WTC11 (cell line): ENCODE data around the gene MAST4. TPM values are rescaled to one million over a fixed set of nuclear protein-coding genes. Genes with fewer than 3 reads are reported as not detected.
A peak's percentile ranks its signal among the peaks of the same experiment; 100 is the strongest.

Experiments used
- EMX1 ChIP-seq: fragments of 250-450 bp; sonication (Bioruptor Pico); IDR thresholded peaks from 2 replicates; pipeline ENCODE4 v1.8.0; 2021; ENCODE audit warnings: mild to moderate bottlenecking
- ESRRA ChIP-seq: sonication (generic); formaldehyde crosslinking; IDR thresholded peaks from 2 replicates; pipeline ENCODE4 v1.8.1; 2022; ENCODE audit warnings: mild to moderate bottlenecking, missing genetic modification reagents, borderline replicate concordance
- ETV6 ChIP-seq: sonication (generic); formaldehyde crosslinking; IDR thresholded peaks from 2 replicates; pipeline ENCODE4 v1.8.1; 2022; ENCODE audit warnings: mild to moderate bottlenecking, missing genetic modification reagents
- FOXJ3 ChIP-seq: sonication (generic); formaldehyde crosslinking; IDR thresholded peaks from 2 replicates; pipeline ENCODE4 v1.9.0; 2021; ENCODE audit warnings: missing genetic modification reagents, mild to moderate bottlenecking, borderline replicate concordance
- GTF2I ChIP-seq: fragments of 250-450 bp; sonication (Bioruptor Pico); conservative IDR thresholded peaks from 2 replicates; pipeline ENCODE4 v1.4.0; 2021; ENCODE audit warnings: mild to moderate bottlenecking
- MYBL2 ChIP-seq: sonication (generic); formaldehyde crosslinking; IDR thresholded peaks from 2 replicates; pipeline ENCODE4 v1.8.1; 2023; ENCODE audit warnings: mild to moderate bottlenecking, moderate library complexity, missing genetic modification reagents
- NFATC4 ChIP-seq: fragments of 250-450 bp; sonication (Bioruptor Pico); IDR thresholded peaks from 2 replicates; pipeline ENCODE4 v1.9.0; 2021; ENCODE audit warnings: mild to moderate bottlenecking
- NFYB ChIP-seq: sonication (generic); formaldehyde crosslinking; conservative IDR thresholded peaks from 2 replicates; pipeline ENCODE4 v1.8.0; 2022; ENCODE audit warnings: low read depth, missing genetic modification reagents
- NR1H2 ChIP-seq: sonication (generic); formaldehyde crosslinking; IDR thresholded peaks from 2 replicates; pipeline ENCODE4 v1.9.0; 2021; ENCODE audit warnings: mild to moderate bottlenecking, moderate library complexity, missing genetic modification reagents
- SMAD4 ChIP-seq: sonication (generic); formaldehyde crosslinking; IDR thresholded peaks from 2 replicates; pipeline ENCODE4 v1.8.0; 2022; ENCODE audit warnings: mild to moderate bottlenecking, missing genetic modification reagents
- ZBTB21 ChIP-seq: sonication (generic); formaldehyde crosslinking; IDR thresholded peaks from 2 replicates; pipeline ENCODE4 v1.8.1; 2023; ENCODE audit warnings: mild to moderate bottlenecking, missing genetic modification reagents, borderline replicate concordance
- ZNF138 ChIP-seq: sonication (generic); formaldehyde crosslinking; conservative IDR thresholded peaks from 2 replicates; pipeline ENCODE4 v1.8.1; 2022; ENCODE audit warnings: mild to moderate bottlenecking, moderate library complexity, missing genetic modification reagents
- ZNF232 ChIP-seq: sonication (generic); formaldehyde crosslinking; IDR thresholded peaks from 2 replicates; pipeline ENCODE4 v1.8.0; 2022; ENCODE audit warnings: mild to moderate bottlenecking, missing genetic modification reagents
- ZNF396 ChIP-seq: fragments of 250-450 bp; sonication (Bioruptor Pico); IDR thresholded peaks from 2 replicates; pipeline ENCODE4 v1.8.0; 2021; ENCODE audit warnings: mild to moderate bottlenecking, moderate library complexity, borderline replicate concordance
- total RNA-seq: library from RNA; stranded (reverse); gene quantifications from 3 replicates; pipeline ENCODE4 v1.2.3, GENCODE V29; 2021
- TF ChIP-seq, protein P1 (sequence below): sonication (generic); formaldehyde crosslinking; IDR thresholded peaks from 2 replicates; pipeline ENCODE4 v1.8.1; 2023; ENCODE audit warnings: mild to moderate bottlenecking, missing genetic modification reagents
- TF ChIP-seq, protein P2 (sequence below): sonication (generic); formaldehyde crosslinking; IDR thresholded peaks from 2 replicates; pipeline ENCODE4 v1.8.0; 2022; ENCODE audit warnings: missing genetic modification reagents
- TF ChIP-seq, protein P3 (sequence below): fragments of 250-450 bp; sonication (Bioruptor Pico); IDR thresholded peaks from 2 replicates; pipeline ENCODE4 v1.9.0; 2021; ENCODE audit warnings: moderate library complexity, mild to moderate bottlenecking, inconsistent platforms, borderline replicate concordance
- TF ChIP-seq, protein P4 (sequence below): fragments of 250-450 bp; sonication (Bioruptor Pico); IDR thresholded peaks from 2 replicates; pipeline ENCODE4 v1.8.0; 2021; ENCODE audit warnings: mild to moderate bottlenecking
- TF ChIP-seq, protein P5 (sequence below): fragments of 200-600 bp; IDR thresholded peaks from 2 replicates; pipeline ENCODE4 v1.8.0; 2022; ENCODE audit warnings: antibody characterized with exemption
- TF ChIP-seq, protein P6 (sequence below): sonication (generic); formaldehyde crosslinking; IDR thresholded peaks from 2 replicates; pipeline ENCODE4 v1.8.0; 2022; ENCODE audit warnings: mild to moderate bottlenecking, missing genetic modification reagents
- TF ChIP-seq, protein P7 (sequence below): sonication (generic); formaldehyde crosslinking; IDR thresholded peaks from 2 replicates; pipeline ENCODE4 v1.8.1; 2023; ENCODE audit warnings: mild to moderate bottlenecking, missing genetic modification reagents, moderate library complexity
- TF ChIP-seq, protein P8 (sequence below): sonication (generic); formaldehyde crosslinking; IDR thresholded peaks from 2 replicates; pipeline ENCODE4 v1.8.1; 2022; ENCODE audit warnings: mild to moderate bottlenecking, missing genetic modification reagents, moderate library complexity, borderline replicate concordance

The MAST4 gene
- total RNA-seq, 1 experiment from 2014 or later = 8.0 TPM

DNA sequence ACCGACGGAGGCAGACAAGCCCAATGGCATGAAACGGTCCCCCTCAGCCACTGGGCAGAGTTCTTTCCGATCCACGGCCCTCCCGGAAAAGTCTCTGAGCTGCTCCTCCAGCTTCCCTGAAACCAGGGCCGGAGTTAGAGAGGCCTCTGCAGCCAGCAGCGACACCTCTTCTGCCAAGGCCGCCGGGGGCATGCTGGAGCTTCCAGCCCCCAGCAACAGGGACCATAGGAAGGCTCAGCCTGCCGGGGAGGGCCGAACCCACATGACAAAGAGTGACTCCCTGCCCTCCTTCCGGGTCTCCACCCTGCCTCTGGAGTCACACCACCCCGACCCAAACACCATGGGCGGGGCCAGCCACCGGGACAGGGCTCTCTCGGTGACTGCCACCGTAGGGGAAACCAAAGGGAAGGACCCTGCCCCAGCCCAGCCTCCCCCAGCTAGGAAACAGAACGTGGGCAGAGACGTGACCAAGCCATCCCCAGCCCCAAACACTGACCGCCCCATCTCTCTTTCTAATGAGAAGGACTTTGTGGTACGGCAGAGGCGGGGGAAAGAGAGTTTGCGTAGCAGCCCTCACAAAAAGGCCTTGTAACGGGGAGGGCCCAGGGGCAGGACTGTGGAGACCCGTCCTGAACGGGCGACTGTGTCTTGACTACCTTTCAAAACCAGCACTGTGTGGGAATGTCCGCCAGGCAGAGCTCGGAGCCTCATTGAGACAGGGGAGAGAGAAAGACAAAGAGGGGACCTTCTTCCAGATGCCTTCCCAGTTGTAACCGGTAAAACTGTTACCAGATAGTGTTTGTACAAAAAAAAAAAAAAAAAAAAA is 570.5 kb downstream of the MAST4 start (continued):
- TF ChIP-seq NFYB (CRISPR knock-in tag) = no peak
- TF ChIP-seq, protein P1, sequence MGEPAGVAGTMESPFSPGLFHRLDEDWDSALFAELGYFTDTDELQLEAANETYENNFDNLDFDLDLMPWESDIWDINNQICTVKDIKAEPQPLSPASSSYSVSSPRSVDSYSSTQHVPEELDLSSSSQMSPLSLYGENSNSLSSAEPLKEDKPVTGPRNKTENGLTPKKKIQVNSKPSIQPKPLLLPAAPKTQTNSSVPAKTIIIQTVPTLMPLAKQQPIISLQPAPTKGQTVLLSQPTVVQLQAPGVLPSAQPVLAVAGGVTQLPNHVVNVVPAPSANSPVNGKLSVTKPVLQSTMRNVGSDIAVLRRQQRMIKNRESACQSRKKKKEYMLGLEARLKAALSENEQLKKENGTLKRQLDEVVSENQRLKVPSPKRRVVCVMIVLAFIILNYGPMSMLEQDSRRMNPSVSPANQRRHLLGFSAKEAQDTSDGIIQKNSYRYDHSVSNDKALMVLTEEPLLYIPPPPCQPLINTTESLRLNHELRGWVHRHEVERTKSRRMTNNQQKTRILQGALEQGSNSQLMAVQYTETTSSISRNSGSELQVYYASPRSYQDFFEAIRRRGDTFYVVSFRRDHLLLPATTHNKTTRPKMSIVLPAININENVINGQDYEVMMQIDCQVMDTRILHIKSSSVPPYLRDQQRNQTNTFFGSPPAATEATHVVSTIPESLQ (CRISPR knock-in tag) = no peak
- TF ChIP-seq NFATC4 = no peak
- TF ChIP-seq, protein P2, sequence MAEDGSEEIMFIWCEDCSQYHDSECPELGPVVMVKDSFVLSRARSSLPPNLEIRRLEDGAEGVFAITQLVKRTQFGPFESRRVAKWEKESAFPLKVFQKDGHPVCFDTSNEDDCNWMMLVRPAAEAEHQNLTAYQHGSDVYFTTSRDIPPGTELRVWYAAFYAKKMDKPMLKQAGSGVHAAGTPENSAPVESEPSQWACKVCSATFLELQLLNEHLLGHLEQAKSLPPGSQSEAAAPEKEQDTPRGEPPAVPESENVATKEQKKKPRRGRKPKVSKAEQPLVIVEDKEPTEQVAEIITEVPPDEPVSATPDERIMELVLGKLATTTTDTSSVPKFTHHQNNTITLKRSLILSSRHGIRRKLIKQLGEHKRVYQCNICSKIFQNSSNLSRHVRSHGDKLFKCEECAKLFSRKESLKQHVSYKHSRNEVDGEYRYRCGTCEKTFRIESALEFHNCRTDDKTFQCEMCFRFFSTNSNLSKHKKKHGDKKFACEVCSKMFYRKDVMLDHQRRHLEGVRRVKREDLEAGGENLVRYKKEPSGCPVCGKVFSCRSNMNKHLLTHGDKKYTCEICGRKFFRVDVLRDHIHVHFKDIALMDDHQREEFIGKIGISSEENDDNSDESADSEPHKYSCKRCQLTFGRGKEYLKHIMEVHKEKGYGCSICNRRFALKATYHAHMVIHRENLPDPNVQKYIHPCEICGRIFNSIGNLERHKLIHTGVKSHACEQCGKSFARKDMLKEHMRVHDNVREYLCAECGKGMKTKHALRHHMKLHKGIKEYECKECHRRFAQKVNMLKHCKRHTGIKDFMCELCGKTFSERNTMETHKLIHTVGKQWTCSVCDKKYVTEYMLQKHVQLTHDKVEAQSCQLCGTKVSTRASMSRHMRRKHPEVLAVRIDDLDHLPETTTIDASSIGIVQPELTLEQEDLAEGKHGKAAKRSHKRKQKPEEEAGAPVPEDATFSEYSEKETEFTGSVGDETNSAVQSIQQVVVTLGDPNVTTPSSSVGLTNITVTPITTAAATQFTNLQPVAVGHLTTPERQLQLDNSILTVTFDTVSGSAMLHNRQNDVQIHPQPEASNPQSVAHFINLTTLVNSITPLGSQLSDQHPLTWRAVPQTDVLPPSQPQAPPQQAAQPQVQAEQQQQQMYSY (CRISPR knock-in tag) = 0 out of 2 replicates have a peak, but pooled peaks have one; percentile 2
- TF ChIP-seq, protein P3, sequence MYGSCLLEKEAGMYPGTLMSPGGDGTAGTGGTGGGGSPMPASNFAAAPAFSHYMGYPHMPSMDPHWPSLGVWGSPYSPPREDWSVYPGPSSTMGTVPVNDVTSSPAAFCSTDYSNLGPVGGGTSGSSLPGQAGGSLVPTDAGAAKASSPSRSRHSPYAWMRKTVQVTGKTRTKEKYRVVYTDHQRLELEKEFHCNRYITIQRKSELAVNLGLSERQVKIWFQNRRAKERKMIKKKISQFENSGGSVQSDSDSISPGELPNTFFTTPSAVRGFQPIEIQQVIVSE = no peak
- TF ChIP-seq, protein P4, sequence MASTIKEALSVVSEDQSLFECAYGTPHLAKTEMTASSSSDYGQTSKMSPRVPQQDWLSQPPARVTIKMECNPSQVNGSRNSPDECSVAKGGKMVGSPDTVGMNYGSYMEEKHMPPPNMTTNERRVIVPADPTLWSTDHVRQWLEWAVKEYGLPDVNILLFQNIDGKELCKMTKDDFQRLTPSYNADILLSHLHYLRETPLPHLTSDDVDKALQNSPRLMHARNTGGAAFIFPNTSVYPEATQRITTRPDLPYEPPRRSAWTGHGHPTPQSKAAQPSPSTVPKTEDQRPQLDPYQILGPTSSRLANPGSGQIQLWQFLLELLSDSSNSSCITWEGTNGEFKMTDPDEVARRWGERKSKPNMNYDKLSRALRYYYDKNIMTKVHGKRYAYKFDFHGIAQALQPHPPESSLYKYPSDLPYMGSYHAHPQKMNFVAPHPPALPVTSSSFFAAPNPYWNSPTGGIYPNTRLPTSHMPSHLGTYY (CRISPR knock-in tag) = no peak
- TF ChIP-seq ETV6 = peak; percentile 76; the same call in 1 of the 2 replicates
- no peak for TF ChIP-seq ESRRA (CRISPR knock-in tag)
- TF ChIP-seq, protein P5, sequence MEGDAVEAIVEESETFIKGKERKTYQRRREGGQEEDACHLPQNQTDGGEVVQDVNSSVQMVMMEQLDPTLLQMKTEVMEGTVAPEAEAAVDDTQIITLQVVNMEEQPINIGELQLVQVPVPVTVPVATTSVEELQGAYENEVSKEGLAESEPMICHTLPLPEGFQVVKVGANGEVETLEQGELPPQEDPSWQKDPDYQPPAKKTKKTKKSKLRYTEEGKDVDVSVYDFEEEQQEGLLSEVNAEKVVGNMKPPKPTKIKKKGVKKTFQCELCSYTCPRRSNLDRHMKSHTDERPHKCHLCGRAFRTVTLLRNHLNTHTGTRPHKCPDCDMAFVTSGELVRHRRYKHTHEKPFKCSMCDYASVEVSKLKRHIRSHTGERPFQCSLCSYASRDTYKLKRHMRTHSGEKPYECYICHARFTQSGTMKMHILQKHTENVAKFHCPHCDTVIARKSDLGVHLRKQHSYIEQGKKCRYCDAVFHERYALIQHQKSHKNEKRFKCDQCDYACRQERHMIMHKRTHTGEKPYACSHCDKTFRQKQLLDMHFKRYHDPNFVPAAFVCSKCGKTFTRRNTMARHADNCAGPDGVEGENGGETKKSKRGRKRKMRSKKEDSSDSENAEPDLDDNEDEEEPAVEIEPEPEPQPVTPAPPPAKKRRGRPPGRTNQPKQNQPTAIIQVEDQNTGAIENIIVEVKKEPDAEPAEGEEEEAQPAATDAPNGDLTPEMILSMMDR = 0 out of 2 replicates have a peak, but pooled peaks have one; percentile 10
- no peak for TF ChIP-seq ZBTB21 (CRISPR knock-in tag)
- no peak for TF ChIP-seq EMX1 (CRISPR knock-in tag)
- TF ChIP-seq, protein P6, sequence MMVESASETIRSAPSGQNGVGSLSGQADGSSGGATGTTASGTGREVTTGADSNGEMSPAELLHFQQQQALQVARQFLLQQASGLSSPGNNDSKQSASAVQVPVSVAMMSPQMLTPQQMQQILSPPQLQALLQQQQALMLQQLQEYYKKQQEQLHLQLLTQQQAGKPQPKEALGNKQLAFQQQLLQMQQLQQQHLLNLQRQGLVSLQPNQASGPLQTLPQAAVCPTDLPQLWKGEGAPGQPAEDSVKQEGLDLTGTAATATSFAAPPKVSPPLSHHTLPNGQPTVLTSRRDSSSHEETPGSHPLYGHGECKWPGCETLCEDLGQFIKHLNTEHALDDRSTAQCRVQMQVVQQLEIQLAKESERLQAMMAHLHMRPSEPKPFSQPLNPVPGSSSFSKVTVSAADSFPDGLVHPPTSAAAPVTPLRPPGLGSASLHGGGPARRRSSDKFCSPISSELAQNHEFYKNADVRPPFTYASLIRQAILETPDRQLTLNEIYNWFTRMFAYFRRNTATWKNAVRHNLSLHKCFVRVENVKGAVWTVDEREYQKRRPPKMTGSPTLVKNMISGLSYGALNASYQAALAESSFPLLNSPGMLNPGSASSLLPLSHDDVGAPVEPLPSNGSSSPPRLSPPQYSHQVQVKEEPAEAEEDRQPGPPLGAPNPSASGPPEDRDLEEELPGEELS = peak; percentile 61; the same call in 1 of the 2 replicates
- TF ChIP-seq FOXJ3 (CRISPR knock-in tag) = no peak
- no peak for TF ChIP-seq MYBL2
- no peak for TF ChIP-seq GTF2I (CRISPR knock-in tag)
- TF ChIP-seq ZNF138 = no peak
- no peak for TF ChIP-seq NR1H2 (CRISPR knock-in tag)
- TF ChIP-seq ZNF232 (CRISPR knock-in tag) = no peak
- TF ChIP-seq, protein P7, sequence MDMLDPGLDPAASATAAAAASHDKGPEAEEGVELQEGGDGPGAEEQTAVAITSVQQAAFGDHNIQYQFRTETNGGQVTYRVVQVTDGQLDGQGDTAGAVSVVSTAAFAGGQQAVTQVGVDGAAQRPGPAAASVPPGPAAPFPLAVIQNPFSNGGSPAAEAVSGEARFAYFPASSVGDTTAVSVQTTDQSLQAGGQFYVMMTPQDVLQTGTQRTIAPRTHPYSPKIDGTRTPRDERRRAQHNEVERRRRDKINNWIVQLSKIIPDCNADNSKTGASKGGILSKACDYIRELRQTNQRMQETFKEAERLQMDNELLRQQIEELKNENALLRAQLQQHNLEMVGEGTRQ = no peak
- no peak; the same call in 1 of the 2 replicates for TF ChIP-seq ZNF396 (CRISPR knock-in tag)
- TF ChIP-seq, protein P8, sequence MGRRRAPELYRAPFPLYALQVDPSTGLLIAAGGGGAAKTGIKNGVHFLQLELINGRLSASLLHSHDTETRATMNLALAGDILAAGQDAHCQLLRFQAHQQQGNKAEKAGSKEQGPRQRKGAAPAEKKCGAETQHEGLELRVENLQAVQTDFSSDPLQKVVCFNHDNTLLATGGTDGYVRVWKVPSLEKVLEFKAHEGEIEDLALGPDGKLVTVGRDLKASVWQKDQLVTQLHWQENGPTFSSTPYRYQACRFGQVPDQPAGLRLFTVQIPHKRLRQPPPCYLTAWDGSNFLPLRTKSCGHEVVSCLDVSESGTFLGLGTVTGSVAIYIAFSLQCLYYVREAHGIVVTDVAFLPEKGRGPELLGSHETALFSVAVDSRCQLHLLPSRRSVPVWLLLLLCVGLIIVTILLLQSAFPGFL (CRISPR knock-in tag) = no peak
- no peak for TF ChIP-seq SMAD4 (CRISPR knock-in tag)
